IMR-90 (cell line): ENCODE measurements around the gene RPS6KL1. TPM values are rescaled to one million over a fixed set of nuclear protein-coding genes. Genes with fewer than 3 reads are reported as not detected.
A peak's percentile ranks its signal among the peaks of the same experiment; 100 is the strongest.

ENCODE experiments used
- ATAC-seq: fragments of 200-7000 bp; cut with Tn5 transposase; 2 replicates; pipeline ENCODE4 v1.9.1; 2020; ENCODE audit warnings: low read depth, mild to moderate bottlenecking, moderate library complexity
- BruUV-seq: library from RNA; stranded (reverse); fragments of 400-500 nt; replicated peaks from 2 replicates; lab custom pipeline; 2021; lab: Mats Ljungman, UMichigan
- CTCF ChIA-PET: fragments of 300-600 bp; formaldehyde crosslinking; extraction: SDS; loops from one replicate; lab custom pipeline; 2021; ENCODE audit warnings: antibody characterized with exemption; lab: Yijun Ruan, JAX
- POLR2A ChIA-PET: fragments of 300-600 bp; sonication (Branson Sonifier 250); formaldehyde crosslinking; loops from one replicate; lab custom pipeline; 2022; ENCODE audit warnings: antibody characterized with exemption; ENCODE audit not compliant: unreplicated experiment; lab: Charles Lee
- DNase-seq: peaks from one replicate; pipeline ENCODE4 v3.0.0; 2013
- H2AFZ ChIP-seq: replicated peaks from 2 replicates; pipeline ENCODE3; 2013; ENCODE audit warnings: low read length, mild to moderate bottlenecking; ENCODE audit not compliant: poor library complexity
- H2AK5ac ChIP-seq: 2 replicates; pipeline ENCODE4 v1.6.1; 2013; ENCODE audit warnings: low read depth, low read length, inconsistent platforms
- H2AK9ac ChIP-seq: replicated peaks from 2 replicates; pipeline ENCODE3; 2013; ENCODE audit warnings: mild to moderate bottlenecking, low read depth, low read length, moderate library complexity; ENCODE audit not compliant: poor library complexity
- H2BK120ac ChIP-seq: 2 replicates; pipeline ENCODE4 v1.6.1; 2013; ENCODE audit warnings: low read depth, low read length, inconsistent platforms
- H2BK15ac ChIP-seq: 3 replicates; pipeline ENCODE4 v1.6.1; 2013; ENCODE audit warnings: low read depth, low read length, inconsistent platforms
- H2BK20ac ChIP-seq: 2 replicates; pipeline ENCODE4 v1.6.1; 2013; ENCODE audit warnings: low read depth, mild to moderate bottlenecking, inconsistent platforms, low read length, moderate library complexity
- H2BK5ac ChIP-seq: 2 replicates; pipeline ENCODE4 v1.6.1; 2013; ENCODE audit warnings: mild to moderate bottlenecking, low read depth, low read length, inconsistent platforms; ENCODE audit not compliant: poor library complexity, severe bottlenecking
- H3K14ac ChIP-seq: replicated peaks from 2 replicates; pipeline ENCODE4 v1.6.1; 2013; ENCODE audit warnings: low read depth, low read length, inconsistent platforms
- H3K18ac ChIP-seq: 2 replicates; pipeline ENCODE4 v1.6.1; 2013; ENCODE audit warnings: low read depth, low read length, control low read depth
- H3K23ac ChIP-seq: 2 replicates; pipeline ENCODE4 v1.6.1; 2013; ENCODE audit warnings: low read depth, low read length, inconsistent platforms
- H3K27ac ChIP-seq: 2 replicates; pipeline ENCODE4 v1.5.1; 2013; ENCODE audit warnings: mild to moderate bottlenecking, control low read depth, low read length; ENCODE audit not compliant: insufficient read depth
- H3K27me3 ChIP-seq: 2 replicates; pipeline ENCODE4 v1.6.1; 2013; ENCODE audit warnings: low read length; ENCODE audit not compliant: control insufficient read depth, insufficient read depth
- H3K36me3 ChIP-seq: 2 replicates; pipeline ENCODE4 v1.6.1; 2013; ENCODE audit warnings: low read length, mixed read lengths; ENCODE audit not compliant: control insufficient read depth, insufficient read depth
- H3K4ac ChIP-seq: 2 replicates; pipeline ENCODE4 v1.6.1; 2013; ENCODE audit warnings: low read depth, low read length, inconsistent platforms
- H3K4me1 ChIP-seq: 2 replicates; pipeline ENCODE4 v1.6.1; 2013; ENCODE audit warnings: low read length, mixed read lengths; ENCODE audit not compliant: control insufficient read depth, insufficient read depth
- H3K4me2 ChIP-seq: 2 replicates; pipeline ENCODE4 v1.6.1; 2013; ENCODE audit warnings: low read depth, mild to moderate bottlenecking, control low read depth, low read length, moderate library complexity
- H3K4me3 ChIP-seq: 2 replicates; pipeline ENCODE4 v1.5.1; 2013; ENCODE audit warnings: low read depth, mild to moderate bottlenecking, control low read depth, low read length, moderate library complexity; ENCODE audit not compliant: insufficient read depth
- H3K56ac ChIP-seq: 2 replicates; pipeline ENCODE4 v1.6.1; 2013; ENCODE audit warnings: low read length, inconsistent platforms; ENCODE audit not compliant: insufficient read depth; ENCODE audit errors: extremely low read depth
- H3K79me1 ChIP-seq, 2 experiments: 2 replicates each; pipeline ENCODE4 v1.6.1; 2013; ENCODE audit warnings: low read length in 2 of 2, inconsistent platforms in 1 of 2, low read depth in 1 of 2
- H3K9ac ChIP-seq: 2 replicates; pipeline ENCODE4 v1.6.1; 2013; ENCODE audit warnings: low read depth, low read length, control low read depth
- H3K9me1 ChIP-seq: 2 replicates; pipeline ENCODE4 v1.6.1; 2013; ENCODE audit warnings: low read length, inconsistent platforms; ENCODE audit not compliant: insufficient read depth
- H3K9me3 ChIP-seq: 2 replicates; pipeline ENCODE4 v1.6.1; 2013; ENCODE audit warnings: low read length; ENCODE audit not compliant: control insufficient read depth, insufficient read depth
- H4K20me1 ChIP-seq: 2 replicates; pipeline ENCODE4 v1.6.1; 2013; ENCODE audit warnings: low read length, inconsistent platforms; ENCODE audit not compliant: insufficient read depth
- H4K5ac ChIP-seq: 2 replicates; pipeline ENCODE4 v1.6.1; 2013; ENCODE audit warnings: mild to moderate bottlenecking, low read depth, low read length, control low read depth
- H4K8ac ChIP-seq, 2 experiments: 2 replicates each; pipeline ENCODE4 v1.6.1; 2013; ENCODE audit warnings: low read depth in 2 of 2, low read length in 2 of 2, control low read depth in 1 of 2, inconsistent platforms in 1 of 2
- H4K91ac ChIP-seq: 2 replicates; pipeline ENCODE4 v1.6.1; 2013; ENCODE audit warnings: low read depth, low read length, inconsistent platforms; ENCODE audit not compliant: insufficient read depth
- CTCF ChIP-seq: conservative IDR thresholded peaks from 2 replicates; pipeline ENCODE4 v1.5.1; 2012; ENCODE audit warnings: mild to moderate bottlenecking, low read depth, low read length, improper control_type of control experiment
- FOS ChIP-seq: fragments of 150-350 bp; IDR thresholded peaks from 2 replicates; pipeline ENCODE4 v1.6.1; 2016; ENCODE audit warnings: low read depth, low read length
- MAFK ChIP-seq: IDR thresholded peaks from 2 replicates; pipeline ENCODE4 v1.6.1; 2012; ENCODE audit warnings: low read depth, low read length, improper control_type of control experiment
- MXI1 ChIP-seq: IDR thresholded peaks from 2 replicates; pipeline ENCODE4 v1.6.1; 2012; ENCODE audit warnings: low read depth, mild to moderate bottlenecking, low read length, moderate library complexity, borderline replicate concordance
- WGBS, 2 experiments: methylation state at CpG; one replicate each; pipeline versions ENCODE4 v1.1.5 to v1.1.7; 2013; ENCODE audit warnings: missing lambda C conversion rate in 2 of 2; ENCODE audit not compliant: insufficient read length in 1 of 2; ENCODE audit errors: extremely low coverage in 2 of 2; 5-methylcytosine and 5-hydroxymethylcytosine counted together
- dilution Hi-C: fragments of 300-500 bp; cut with HindIII; formaldehyde crosslinking; loops from one replicate; pipeline ENCODE4 v1.14.3; 2018; ENCODE audit warnings: low sequenced_read_pairs; ENCODE audit not compliant: unreplicated experiment
- in situ Hi-C: fragments of 300-500 bp; cut with MboI; formaldehyde crosslinking; loops from 3 replicates; pipeline ENCODE4 v1.14.3; 2019; ENCODE audit warnings: low sequenced_read_pairs, inconsistent platforms, mixed read lengths
- intact Hi-C: fragments of 100-400 bp; cut with micrococcal nuclease; formaldehyde crosslinking; loops from 2 replicates; pipeline ENCODE4 v1.10.0; 2022
- polyA plus RNA-seq, 3 experiments: library from polyadenylated mRNA; depleted of rRNA; stranded (reverse); fragments of >200 nt; gene quantifications; 2 replicates each; pipeline ENCODE4 v1.2.3, GENCODE V29; 2012; ENCODE audit warnings: low replicate concordance in 1 of 3
- total RNA-seq: library from RNA; depleted of rRNA; stranded (reverse); fragments of >200 nt; gene quantifications from 2 replicates; pipeline ENCODE4 v1.2.3, GENCODE V29; 2012

RPS6KL1 gene
- total and polyA plus RNA-seq, 2 of the 4 experiments (the other 2 are of a cell fraction), result 0.72 to 1.7 TPM

- Histone ChIP-seq H3K4ac (peak overlapping the region; percentile 90), H3K27ac (no peak overlapping the region), H3K14ac (peak overlapping the region; percentile 68; the same call in 1 of the 2 replicates), H3K9me3 (no peaks in the 10 kb centered on the region), H2BK5ac (peak overlapping the region; percentile 60), H3K4me2 (no peak overlapping the region), H2AK5ac (peak overlapping the region; percentile 95), H3K27me3 (no peaks in the 10 kb centered on the region), H4K91ac (peak overlapping the region; percentile 54), H4K5ac (peak overlapping the region; percentile 43; the same call in 1 of the 2 replicates), H2AK9ac (peak overlapping the region; percentile 87), H3K56ac (no peak overlapping the region), H3K23ac (no peak overlapping the region; the same call in 1 of the 2 replicates), H3K4me3 (no peak overlapping the region), H3K9me1 (peaks cover 18% of the 10 kb centered on the region), H3K36me3 (no peaks in the 10 kb centered on the region), H3K79me1 (no peaks in the 10 kb centered on the region), H3K9ac (no peak overlapping the region), H2BK20ac (peak overlapping the region; percentile 92), H2BK120ac (peak overlapping the region; percentile 87), H2AFZ (peak overlapping the region; percentile 92), H4K8ac (peak overlapping the region; percentile 59 to 85), H3K4me1 (peaks cover 21% of the 10 kb centered on the region), H2BK15ac (peak overlapping the region; percentile 91; the same call in 2 of the 3 replicates), H4K20me1 (no peaks in the 10 kb centered on the region), H3K18ac (peak overlapping the region; percentile 68)
- in situ Hi-C loops (no loop called here), intact Hi-C loops (loop anchor here (5.0 to 10.0 kb wide), 2 partner anchors 126 to 354 kb away; partner anchors contain the start of gene ZC2HC1C), dilution Hi-C loops (no loop called here)
- TF ChIP-seq FOS (no peak), MXI1 (no peak), CTCF (no peak), MAFK (no peak)
- BruUV-seq, result no TSS peak
- WGBS, 2 experiments, result no CpG with 5 or more reads among the region's 18 CpGs
- POLR2A ChIA-PET, result interaction anchor here (0.6 to 1.0 kb wide), 2 partner anchors 13 to 128 kb away, joined by 3 read pairs; partner anchors contain the start of gene ZC2HC1C
- ATAC-seq (no peak), DNase-seq (no peak)
- CTCF ChIA-PET, result interaction anchor here (0.7 to 1.5 kb wide), 2 partner anchors 31 to 147 kb away, joined by 3 to 7 read pairs; no protein-coding TSS in a partner anchor
Measured at GRCh38 chr14:74940956-74941565, 18.0 kb upstream of the RPS6KL1 start.
